ENCODE results near the gene MLH3. TPM values are rescaled to one million over a fixed set of nuclear protein-coding genes. Genes with fewer than 3 reads are reported as not detected.

Gene MLH3
- total RNA-seq, 4 donors from 2014 or later = 16.4 to 83.4 (median 50.1) TPM

DNA sequence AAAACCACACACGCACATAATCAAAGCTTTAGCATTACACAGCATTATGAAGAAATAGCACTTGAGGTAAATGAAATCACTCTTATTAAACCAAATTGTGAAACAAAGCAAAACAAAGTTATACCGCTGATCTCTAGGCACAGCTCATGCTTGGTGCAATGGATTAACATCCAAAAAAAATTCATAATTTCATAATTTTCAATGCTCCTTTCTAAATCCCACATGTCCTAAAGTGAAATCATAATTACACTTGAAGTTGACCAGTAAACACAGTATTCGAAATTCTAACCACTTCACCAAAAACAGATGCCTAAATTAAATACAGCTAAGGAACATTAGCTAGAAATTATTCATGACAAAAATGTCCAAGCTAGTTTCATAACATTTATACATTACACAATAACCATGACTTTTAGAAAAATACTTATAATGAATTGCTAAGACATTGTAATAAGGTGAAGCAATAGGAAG lies 1.5 kb downstream of the MLH3 start:
- intact Hi-C loops (cut with DNase I; ENCODE audit: low total_unique reads) = no loop called here
- H3K4me3 ChIP-seq = peak overlapping the region in 1 of 2 donors; percentile 77
- H3K27ac ChIP-seq = peak overlapping the region in 1 of 2 donors; percentile 51
- H3K4me1 ChIP-seq = no peaks in the 10 kb centered on the region
- TF ChIP-seq, protein P1, sequence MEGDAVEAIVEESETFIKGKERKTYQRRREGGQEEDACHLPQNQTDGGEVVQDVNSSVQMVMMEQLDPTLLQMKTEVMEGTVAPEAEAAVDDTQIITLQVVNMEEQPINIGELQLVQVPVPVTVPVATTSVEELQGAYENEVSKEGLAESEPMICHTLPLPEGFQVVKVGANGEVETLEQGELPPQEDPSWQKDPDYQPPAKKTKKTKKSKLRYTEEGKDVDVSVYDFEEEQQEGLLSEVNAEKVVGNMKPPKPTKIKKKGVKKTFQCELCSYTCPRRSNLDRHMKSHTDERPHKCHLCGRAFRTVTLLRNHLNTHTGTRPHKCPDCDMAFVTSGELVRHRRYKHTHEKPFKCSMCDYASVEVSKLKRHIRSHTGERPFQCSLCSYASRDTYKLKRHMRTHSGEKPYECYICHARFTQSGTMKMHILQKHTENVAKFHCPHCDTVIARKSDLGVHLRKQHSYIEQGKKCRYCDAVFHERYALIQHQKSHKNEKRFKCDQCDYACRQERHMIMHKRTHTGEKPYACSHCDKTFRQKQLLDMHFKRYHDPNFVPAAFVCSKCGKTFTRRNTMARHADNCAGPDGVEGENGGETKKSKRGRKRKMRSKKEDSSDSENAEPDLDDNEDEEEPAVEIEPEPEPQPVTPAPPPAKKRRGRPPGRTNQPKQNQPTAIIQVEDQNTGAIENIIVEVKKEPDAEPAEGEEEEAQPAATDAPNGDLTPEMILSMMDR (IDR thresholded peaks at IDR 0.05) = no peak
- TF ChIP-seq POLR2A (IDR thresholded peaks at IDR 0.05) = no peak
- no peaks in the 10 kb centered on the region for H3K27me3 ChIP-seq
- no peak for DNase-seq
- H3K36me3 ChIP-seq = no peaks in the 10 kb centered on the region
- no peaks in the 10 kb centered on the region for H3K9me3 ChIP-seq

DNA sequence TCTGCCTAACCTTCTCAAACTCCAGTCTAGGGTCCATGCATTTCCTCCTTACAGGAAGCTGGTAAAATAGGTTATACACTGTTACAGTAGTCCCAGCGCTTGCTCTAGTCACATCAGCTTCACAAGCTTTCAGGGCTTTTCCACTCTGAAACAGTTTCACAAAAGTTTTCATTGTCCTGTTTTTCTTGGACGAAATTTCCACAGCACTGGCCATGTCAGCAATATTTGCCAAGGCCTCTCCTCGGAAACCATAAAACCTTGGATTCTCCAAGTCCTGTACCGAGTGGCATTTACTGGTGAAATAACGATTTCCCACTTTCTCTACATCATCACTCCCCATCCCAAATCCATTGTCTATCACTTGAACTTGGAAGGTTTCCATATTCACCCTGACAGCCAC lies 2.1 kb downstream of the MLH3 start:
- intact Hi-C loops (cut with DNase I; ENCODE audit: low total_unique reads) = no loop called here
- Histone ChIP-seq H3K4me1 (no peaks in the 10 kb centered on the region), H3K36me3 (no peaks in the 10 kb centered on the region), H3K27me3 (no peaks in the 10 kb centered on the region), H3K9me3 (no peaks in the 10 kb centered on the region), H3K27ac (peak overlapping the region in 1 of 2 donors; percentile 51), H3K4me3 (no peak overlapping the region)
- no peak for DNase-seq
- TF ChIP-seq POLR2A (IDR thresholded peaks at IDR 0.05) = no peak
- TF ChIP-seq, protein P1 (IDR thresholded peaks at IDR 0.05) = no peak

DNA sequence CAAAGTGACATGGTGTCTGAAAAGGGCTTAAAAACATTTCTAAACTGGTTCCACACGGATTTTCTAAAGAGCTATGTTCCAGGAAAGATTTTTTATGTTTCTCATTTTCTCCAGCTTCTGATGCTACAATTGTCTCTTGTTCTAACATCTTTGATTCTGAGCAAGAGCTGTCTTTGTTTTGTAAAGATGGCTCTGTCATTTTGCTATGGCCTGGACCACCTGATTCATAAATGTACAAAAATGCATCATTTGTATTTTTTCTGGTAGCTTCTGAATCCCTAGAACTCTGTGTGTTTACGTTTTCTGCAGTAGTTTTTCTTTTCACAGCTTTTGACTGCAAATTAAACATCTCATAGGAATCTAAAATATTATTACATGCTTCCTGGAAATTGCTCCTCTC lies 3.2 kb downstream of the MLH3 start:
- no peaks in the 10 kb centered on the region for H3K4me1 ChIP-seq
- no peak for TF ChIP-seq POLR2A (IDR thresholded peaks at IDR 0.05)
- TF ChIP-seq, protein P1 (IDR thresholded peaks at IDR 0.05) = no peak
- DNase-seq = no peak
- intact Hi-C loops (cut with DNase I; ENCODE audit: low total_unique reads) = no loop called here
- no peak overlapping the region for H3K4me3 ChIP-seq
- no peak overlapping the region for H3K27ac ChIP-seq
- no peaks in the 10 kb centered on the region for H3K36me3 ChIP-seq
- no peaks in the 10 kb centered on the region for H3K9me3 ChIP-seq
- H3K27me3 ChIP-seq = no peaks in the 10 kb centered on the region

DNA sequence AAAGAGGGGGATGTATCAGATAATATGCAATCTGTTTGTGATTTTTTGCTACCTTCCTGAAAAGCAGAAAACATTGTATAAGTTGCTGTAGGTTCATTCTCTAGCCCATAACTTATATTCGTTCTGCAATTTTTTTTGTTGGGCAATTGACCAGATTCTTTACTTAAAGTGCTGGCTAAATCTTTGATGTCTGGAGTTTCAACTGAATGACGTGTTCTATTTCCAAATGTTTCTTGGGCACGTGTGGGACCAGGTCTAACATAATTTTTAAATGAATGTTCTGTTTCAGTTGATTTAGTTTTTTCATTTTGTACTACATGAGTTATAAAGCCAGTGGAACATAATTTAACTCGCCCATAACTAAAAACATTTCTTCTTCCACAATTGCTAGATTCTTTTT lies 3.8 kb downstream of the MLH3 start:
- Histone ChIP-seq H3K27me3 (no peaks in the 10 kb centered on the region), H3K36me3 (no peaks in the 10 kb centered on the region), H3K9me3 (no peaks in the 10 kb centered on the region), H3K27ac (no peak overlapping the region), H3K4me3 (no peak overlapping the region), H3K4me1 (no peaks in the 10 kb centered on the region)
- DNase-seq = no peak
- TF ChIP-seq, protein P1 (IDR thresholded peaks at IDR 0.05) = no peak
- no peak for TF ChIP-seq POLR2A (IDR thresholded peaks at IDR 0.05)
- intact Hi-C loops (cut with DNase I; ENCODE audit: low total_unique reads) = no loop called here

DNA sequence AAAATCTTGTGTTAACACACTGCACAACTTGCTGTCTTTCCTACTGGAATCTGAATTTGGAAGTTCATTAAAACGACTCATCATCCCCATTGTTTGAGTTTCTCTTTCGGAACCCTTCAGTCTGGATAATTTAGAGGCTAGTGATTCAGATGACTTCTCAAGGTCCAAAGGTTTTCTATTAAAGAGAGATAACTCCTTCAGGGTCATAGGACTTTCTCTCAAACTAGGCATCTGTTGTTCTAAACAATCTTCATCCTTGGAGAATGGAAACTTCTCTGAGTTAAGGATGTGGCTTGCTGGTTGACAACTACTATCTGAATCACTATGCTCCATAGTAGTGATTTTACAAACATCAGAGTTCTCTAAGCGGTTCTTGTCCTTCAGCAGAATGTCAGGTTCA lies 4.4 kb downstream of the MLH3 start:
- no peaks in the 10 kb centered on the region for H3K9me3 ChIP-seq
- H3K4me3 ChIP-seq = no peak overlapping the region
- H3K36me3 ChIP-seq = no peaks in the 10 kb centered on the region
- H3K27ac ChIP-seq = no peak overlapping the region
- no peaks in the 10 kb centered on the region for H3K4me1 ChIP-seq
- H3K27me3 ChIP-seq = no peaks in the 10 kb centered on the region
- TF ChIP-seq POLR2A (IDR thresholded peaks at IDR 0.05) = no peak
- TF ChIP-seq, protein P1 (IDR thresholded peaks at IDR 0.05) = no peak
- no peak for DNase-seq
- intact Hi-C loops (cut with DNase I; ENCODE audit: low total_unique reads) = no loop called here
